PC-3 (cell line): ENCODE measurements around the gene ENTPD1.

Experiments
- EZH2 ChIP-seq: fragments of 300-600 bp; sonication (generic); IDR thresholded peaks from one replicate; pipeline ENCODE4 v1.6.1; 2017; ENCODE audit warnings: antibody characterized with exemption, mild to moderate bottlenecking, low read length; ENCODE audit not compliant: unreplicated experiment
- TF ChIP-seq, protein P1 (sequence below): fragments of 300-600 bp; sonication (generic); conservative IDR thresholded peaks from 2 replicates; pipeline ENCODE4 v1.5.1; 2017; ENCODE audit warnings: antibody characterized with exemption, low read depth, mild to moderate bottlenecking, low read length

DNA sequence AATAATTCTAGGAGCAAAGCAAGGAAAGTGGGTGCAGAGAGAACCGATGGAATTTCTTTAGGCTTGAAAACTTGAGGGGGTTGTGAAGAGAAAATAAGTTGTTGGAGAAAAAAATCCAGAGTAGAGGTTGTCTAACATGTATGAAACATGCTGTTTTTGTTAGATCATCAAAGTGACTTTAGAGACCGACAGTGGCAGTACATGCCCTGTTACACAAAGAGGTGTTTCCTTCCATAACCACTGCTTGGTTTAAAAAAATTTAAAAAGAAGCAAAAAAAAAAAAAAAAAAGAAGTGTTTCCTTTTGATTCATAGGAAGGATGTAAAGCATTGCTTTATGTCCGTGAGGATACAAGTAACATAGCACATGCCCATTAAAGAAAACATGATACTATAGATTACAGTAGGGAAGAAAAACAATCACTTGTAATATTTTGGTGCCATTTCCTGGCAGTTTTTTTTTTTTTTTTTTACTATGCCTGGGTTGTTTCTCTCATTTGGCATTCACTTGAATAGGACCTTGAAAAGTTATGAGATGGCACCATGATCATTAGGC is 6.1 kb downstream of the ENTPD1 start:
- TF ChIP-seq, protein P1, sequence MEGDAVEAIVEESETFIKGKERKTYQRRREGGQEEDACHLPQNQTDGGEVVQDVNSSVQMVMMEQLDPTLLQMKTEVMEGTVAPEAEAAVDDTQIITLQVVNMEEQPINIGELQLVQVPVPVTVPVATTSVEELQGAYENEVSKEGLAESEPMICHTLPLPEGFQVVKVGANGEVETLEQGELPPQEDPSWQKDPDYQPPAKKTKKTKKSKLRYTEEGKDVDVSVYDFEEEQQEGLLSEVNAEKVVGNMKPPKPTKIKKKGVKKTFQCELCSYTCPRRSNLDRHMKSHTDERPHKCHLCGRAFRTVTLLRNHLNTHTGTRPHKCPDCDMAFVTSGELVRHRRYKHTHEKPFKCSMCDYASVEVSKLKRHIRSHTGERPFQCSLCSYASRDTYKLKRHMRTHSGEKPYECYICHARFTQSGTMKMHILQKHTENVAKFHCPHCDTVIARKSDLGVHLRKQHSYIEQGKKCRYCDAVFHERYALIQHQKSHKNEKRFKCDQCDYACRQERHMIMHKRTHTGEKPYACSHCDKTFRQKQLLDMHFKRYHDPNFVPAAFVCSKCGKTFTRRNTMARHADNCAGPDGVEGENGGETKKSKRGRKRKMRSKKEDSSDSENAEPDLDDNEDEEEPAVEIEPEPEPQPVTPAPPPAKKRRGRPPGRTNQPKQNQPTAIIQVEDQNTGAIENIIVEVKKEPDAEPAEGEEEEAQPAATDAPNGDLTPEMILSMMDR, result no peak
- TF ChIP-seq EZH2, result no peak
